HepG2 (cell line): ENCODE data around the gene ARRDC4. TPM values are rescaled to one million over a fixed set of nuclear protein-coding genes. Genes with fewer than 3 reads are reported as not detected.
"Not testable (repeated sequence)": the region's sequence is repeated elsewhere in the genome, so short reads cannot be mapped to it uniquely, and the experiment has no call there.

ENCODE experiments used
- ATAC-seq: fragments of 200-7000 bp; cut with Tn5 transposase; 3 replicates; pipeline ENCODE4 v1.9.1; 2020; ENCODE audit warnings: mild to moderate bottlenecking, moderate library complexity
- BruUV-seq: library from RNA; stranded (reverse); fragments of 400-500 nt; replicated peaks from 2 replicates; lab custom pipeline; 2021; lab: Mats Ljungman, UMichigan
- CTCF ChIA-PET: fragments of 300-600 bp; formaldehyde crosslinking; extraction: SDS; loops from one replicate; lab custom pipeline; 2021; ENCODE audit warnings: low total read pairs, inconsistent platforms, low intra/inter-chr PET ratio; lab: Yijun Ruan, JAX
- POLR2A ChIA-PET: fragments of 350-600 bp; sonication (Branson Sonifier 250); formaldehyde crosslinking; loops from one replicate; lab custom pipeline; 2020; ENCODE audit warnings: antibody characterized with exemption, inconsistent platforms; lab: Yijun Ruan, JAX
- DNase-seq: peaks from one replicate; pipeline ENCODE4 v3.0.0-alpha.2; 2015; ENCODE audit warnings: low spot score
- FAIRE-seq: peaks from 3 replicates; lab custom pipeline; 2011; peaks lifted over from hg19 to GRCh38; lab: Jason Lieb, UNC
- H2AFZ ChIP-seq: one replicate; pipeline ENCODE4 v1.6.1; 2011; ENCODE audit warnings: low read length, inconsistent platforms
- H3K27ac ChIP-seq: fragments of 300-600 bp; 3 replicates; pipeline ENCODE4 v1.8.0; 2011; ENCODE audit warnings: mixed run types, mild to moderate bottlenecking, mixed read lengths, low read length, inconsistent platforms; ENCODE audit not compliant: insufficient read depth; ENCODE audit errors: extremely low read length
- H3K27me3 ChIP-seq, 2 experiments: fragments of 200-600 bp in 1 of 2; 2 replicates in 1 of 2; 3 replicates in 1 of 2; pipeline versions ENCODE4 v1.6.0 to v1.8.0; 2011; ENCODE audit warnings: low read length in 2 of 2, mild to moderate bottlenecking in 2 of 2, moderate library complexity in 2 of 2, inconsistent platforms in 1 of 2; ENCODE audit not compliant: insufficient read depth in 2 of 2, control insufficient read depth in 1 of 2
- H3K36me3 ChIP-seq, 2 experiments: fragments of 200-600 bp in 1 of 2; replicated peaks in 1 of 2; 2 replicates in 1 of 2; 3 replicates in 1 of 2; pipeline versions ENCODE4 v1.5.1 to v1.8.0; 2011; ENCODE audit warnings: low read length in 2 of 2, inconsistent platforms in 1 of 2; ENCODE audit not compliant: insufficient read depth in 2 of 2, control insufficient read depth in 1 of 2
- H3K4me1 ChIP-seq: 2 replicates; pipeline ENCODE4 v1.5.1; 2012; ENCODE audit warnings: low read length, inconsistent platforms; ENCODE audit not compliant: insufficient read depth
- H3K4me2 ChIP-seq: 2 replicates; pipeline ENCODE4 v1.6.0; 2011; ENCODE audit warnings: low read depth, low read length, inconsistent platforms
- H3K4me3 ChIP-seq, 3 experiments: fragments of 200-600 bp in 1 of 3; sonication (generic), shearing (Covaris generic) in 1 of 3; replicated peaks in 1 of 3; 2 replicates each; pipeline ENCODE4 v1.5.1; 2011 to 2016; ENCODE audit warnings: low read length in 3 of 3, inconsistent platforms in 2 of 3, low read depth in 2 of 3, mild to moderate bottlenecking in 2 of 3, control low read depth in 1 of 3, mixed read lengths in 1 of 3; ENCODE audit not compliant: insufficient read depth in 1 of 3
- H3K79me2 ChIP-seq: one replicate; pipeline ENCODE4 v1.6.1; 2011; ENCODE audit warnings: low read length, inconsistent platforms; ENCODE audit not compliant: insufficient read depth
- H3K9ac ChIP-seq: 2 replicates; pipeline ENCODE4 v1.6.0; 2011; ENCODE audit warnings: mild to moderate bottlenecking, low read depth, low read length, inconsistent platforms; ENCODE audit not compliant: insufficient read depth
- H3K9me3 ChIP-seq: 2 replicates; pipeline ENCODE4 v1.5.1; 2012; ENCODE audit warnings: mild to moderate bottlenecking, low read length
- H4K20me1 ChIP-seq: 2 replicates; pipeline ENCODE4 v1.6.0; 2011; ENCODE audit warnings: inconsistent platforms, mild to moderate bottlenecking, low read length, moderate library complexity; ENCODE audit not compliant: insufficient read depth
- ARNTL ChIP-seq: sonication (generic); formaldehyde crosslinking; IDR thresholded peaks from 2 replicates; pipeline ENCODE4 v1.4.0; 2020; ENCODE audit warnings: mild to moderate bottlenecking, missing genetic modification reagents
- ATF1 ChIP-seq: IDR thresholded peaks from 2 replicates; pipeline ENCODE4 v1.6.1; 2016; ENCODE audit warnings: mild to moderate bottlenecking, control low read depth
- ATF7 ChIP-seq, 2 experiments: fragments of 450-650 bp in 1 of 2; sonication (generic) in 1 of 2; formaldehyde crosslinking in 1 of 2; IDR thresholded peaks; 2 replicates each; pipeline versions ENCODE4 v1.4.0 to v1.6.1; 2016 to 2020; ENCODE audit warnings: antibody characterized with exemption in 1 of 2, mild to moderate bottlenecking in 1 of 2, missing genetic modification reagents in 1 of 2
- FOSL2 ChIP-seq: sonication (generic); formaldehyde crosslinking; IDR thresholded peaks from 2 replicates; pipeline ENCODE4 v1.4.0; 2020; ENCODE audit warnings: missing genetic modification reagents
- IKZF5 ChIP-seq: IDR thresholded peaks from 2 replicates; pipeline ENCODE4 v1.6.1; 2018; ENCODE audit warnings: missing genetic modification reagents, mild to moderate bottlenecking, missing compliant biosample characterization
- KLF12 ChIP-seq: sonication (generic); formaldehyde crosslinking; IDR thresholded peaks from 2 replicates; pipeline ENCODE4 v1.4.0; 2020; ENCODE audit warnings: missing genetic modification reagents, borderline replicate concordance
- KMT2B ChIP-seq: IDR thresholded peaks from 2 replicates; pipeline ENCODE4 v1.6.1; 2016; ENCODE audit warnings: missing genetic modification reagents, missing compliant biosample characterization
- NFRKB ChIP-seq: fragments of 450-650 bp; IDR thresholded peaks from 2 replicates; pipeline ENCODE4 v1.6.1; 2017
- PCBP2 ChIP-seq: fragments of 200-400 bp; formaldehyde crosslinking; optimal IDR thresholded peaks from 2 replicates; pipeline ENCODE3; 2018; ENCODE audit warnings: low read length, low read depth; ENCODE audit not compliant: poor library complexity, severe bottlenecking
- SSRP1 ChIP-seq: IDR thresholded peaks from 2 replicates; pipeline ENCODE4 v1.6.1; 2016; ENCODE audit warnings: control low read depth
- TFDP2 ChIP-seq: sonication (generic); formaldehyde crosslinking; IDR thresholded peaks from 2 replicates; pipeline ENCODE4 v1.4.0; 2020; ENCODE audit warnings: missing genetic modification reagents
- ZBTB37 ChIP-seq: sonication (generic); formaldehyde crosslinking; IDR thresholded peaks from 2 replicates; pipeline ENCODE4 v1.4.0; 2020; ENCODE audit warnings: mild to moderate bottlenecking, missing genetic modification reagents
- ZNF274 ChIP-seq: sonication (generic); formaldehyde crosslinking; IDR thresholded peaks from 2 replicates; pipeline ENCODE4 v1.5.1; 2020; ENCODE audit warnings: mild to moderate bottlenecking, missing genetic modification reagents
- WGBS: methylation state at CpG from one replicate; pipeline ENCODE4 v1.1.6; 2017; ENCODE audit warnings: low lambda C conversion rate; 5-methylcytosine and 5-hydroxymethylcytosine counted together
- in situ Hi-C: cut with HindIII; loops from 2 replicates; pipeline ENCODE4 v1.10.0; 2017; ENCODE audit warnings: low pct_unique_long_range_greater_than_20kb; ENCODE audit not compliant: extremely low pct_ligation_motif_present
- intact Hi-C: fragments of 100-400 bp; cut with micrococcal nuclease; formaldehyde crosslinking; loops from one replicate; pipeline ENCODE4 v1.10.0; 2022; ENCODE audit not compliant: unreplicated experiment
- polyA plus RNA-seq, 8 experiments: library from polyadenylated mRNA; depleted of rRNA in 3 of 8; stranded (reverse) in 7 of 8; unstranded in 1 of 8; fragments of >200 nt; fragmentation: Illumina TruSeq in 4 of 8; extraction: Trizol in 4 of 8; gene quantifications; 2 replicates each; pipeline versions ENCODE4 v1.2.1 to v1.2.3, GENCODE V29; 2011 to 2016; ENCODE audit warnings: low read depth in 4 of 8, missing spikeins in 1 of 8, mixed read lengths in 1 of 8; ENCODE audit not compliant: insufficient read depth in 1 of 8
- total RNA-seq, 5 experiments: library from RNA; depleted of rRNA; stranded (reverse); fragments of >200 nt; fragmentation: Illumina TruSeq; extraction: Trizol; gene quantifications; 2 replicates each; pipeline ENCODE4 v1.2.3, GENCODE V29; 2016; ENCODE audit warnings: low read depth in 1 of 5

ARRDC4 gene
- total and polyA plus RNA-seq, 2 of the 13 experiments (the other 11 are each of a cell fraction or from before 2014, with no cell fraction given) = 1.5 to 2.5 TPM

GRCh38 chr15:97985979-97986378 is 25.5 kb downstream of the ARRDC4 start:
- peaks cover 22% of the 10 kb centered on the region for H3K9me3 ChIP-seq
- H3K27ac ChIP-seq, H3K9ac ChIP-seq, H3K27me3 ChIP-seq, H3K79me2 ChIP-seq, ATAC-seq, H4K20me1 ChIP-seq, H3K4me2 ChIP-seq, FAIRE-seq, BruUV-seq, H2AFZ ChIP-seq, CTCF ChIA-PET, DNase-seq, H3K4me3 ChIP-seq, intact Hi-C loops, POLR2A ChIA-PET, H3K36me3 ChIP-seq, in situ Hi-C loops: not testable (repeated sequence)
- WGBS = 2% methylated on average over 2 of the region's 2 CpGs
- H3K4me1 ChIP-seq = peaks cover 12% of the 10 kb centered on the region; the same call in 1 of the 2 replicates

GRCh38 chr15:97986781-97987180 is 26.3 kb downstream of the ARRDC4 start:
- in situ Hi-C loops = no loop called here
- peaks cover 12% of the 10 kb centered on the region; the same call in 1 of the 2 replicates for H3K4me1 ChIP-seq
- no peak overlapping the region for H3K27ac ChIP-seq
- H3K36me3 ChIP-seq = no peaks in the 10 kb centered on the region
- ATAC-seq (no peak), DNase-seq (no peak), FAIRE-seq (no peak)
- 48% methylated on average over 1 of the region's 2 CpGs for WGBS
- ChIA-PET CTCF (no interaction called here), POLR2A (no interaction called here)
- H4K20me1 ChIP-seq = no peaks in the 10 kb centered on the region
- H3K9ac ChIP-seq = no peak overlapping the region
- no peak overlapping the region for H3K4me3 ChIP-seq
- H3K9me3 ChIP-seq = peaks cover 22% of the 10 kb centered on the region
- intact Hi-C loops = no loop called here
- no peaks in the 10 kb centered on the region for H3K79me2 ChIP-seq
- H3K27me3 ChIP-seq = no peaks in the 10 kb centered on the region
- H2AFZ ChIP-seq = no peak overlapping the region
- H3K4me2 ChIP-seq = no peak overlapping the region
- no TSS peak for BruUV-seq
- no peak for TF ChIP-seq ZNF274 (CRISPR knock-in tag)
- TF ChIP-seq IKZF5 (CRISPR knock-in tag) = no peak
- TF ChIP-seq TFDP2 = no peak
- TF ChIP-seq KLF12 = no peak
- no peak for TF ChIP-seq ATF1 (CRISPR knock-in tag)
- TF ChIP-seq NFRKB = no peak
- no peak for TF ChIP-seq ATF7 (IDR thresholded peaks at IDR 0.05)
- TF ChIP-seq ATF7 (CRISPR knock-in tag; IDR thresholded peaks at IDR 0.05) = no peak
- TF ChIP-seq SSRP1 = no peak
- TF ChIP-seq PCBP2 = no peak
- TF ChIP-seq KMT2B = no peak
- TF ChIP-seq ARNTL (CRISPR knock-in tag) = no peak
- TF ChIP-seq FOSL2 (CRISPR knock-in tag) = no peak
- no peak for TF ChIP-seq ZBTB37 (CRISPR knock-in tag)
